Measurements from ENCODE around the gene HMGN5.
A peak's percentile ranks its signal among the peaks of the same experiment; 100 is the strongest.

HMGN5 gene, protein sequence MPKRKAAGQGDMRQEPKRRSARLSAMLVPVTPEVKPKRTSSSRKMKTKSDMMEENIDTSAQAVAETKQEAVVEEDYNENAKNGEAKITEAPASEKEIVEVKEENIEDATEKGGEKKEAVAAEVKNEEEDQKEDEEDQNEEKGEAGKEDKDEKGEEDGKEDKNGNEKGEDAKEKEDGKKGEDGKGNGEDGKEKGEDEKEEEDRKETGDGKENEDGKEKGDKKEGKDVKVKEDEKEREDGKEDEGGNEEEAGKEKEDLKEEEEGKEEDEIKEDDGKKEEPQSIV

DNA sequence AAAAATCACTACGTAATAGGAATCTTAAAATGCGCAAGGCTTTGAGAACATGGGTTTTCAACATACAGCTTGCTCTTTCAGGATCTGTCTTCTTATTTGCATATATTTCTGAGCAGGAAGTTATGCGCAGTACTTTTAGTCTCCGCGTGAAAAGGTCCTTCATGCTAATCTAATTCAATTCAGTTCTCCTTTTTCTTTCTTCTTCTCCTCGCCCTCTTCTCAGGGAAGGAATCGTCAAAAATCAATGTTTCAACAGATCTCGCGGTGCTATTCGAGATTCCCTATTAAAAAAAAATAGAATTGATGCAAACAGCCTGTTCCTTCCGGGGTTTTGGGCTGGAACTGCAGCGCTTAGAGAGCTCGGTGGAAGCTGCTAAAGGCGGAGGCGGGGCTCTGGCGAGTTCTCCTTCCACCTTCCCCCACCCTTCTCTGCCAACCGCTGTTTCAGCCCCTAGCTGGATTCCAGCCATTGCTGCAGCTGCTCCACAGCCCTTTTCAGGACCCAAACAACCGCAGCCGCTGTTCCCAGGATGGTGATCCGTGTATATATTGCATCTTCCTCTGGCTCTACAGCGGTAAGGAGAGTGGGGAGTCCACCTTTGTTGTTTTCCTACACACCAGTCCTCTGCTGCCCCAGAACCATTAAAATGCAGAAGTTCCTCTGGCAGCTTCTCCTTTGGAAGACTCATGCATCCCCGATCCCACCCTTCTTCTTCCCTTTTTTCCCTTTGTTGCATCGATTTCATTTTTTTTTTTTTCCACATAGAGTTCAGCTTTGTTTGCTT lies at the start of gene HMGN5, which contains the start of gene SH3BGRL:
HMGN5 (minus strand) TSS at position 243 of the 785 bp plus-strand sequence. CDS start 80,364 bp downstream, outside the sequence.
SH3BGRL (plus strand) TSS at position 432 of the 785 bp plus-strand sequence; CDS start at position 531, 99 bp downstream.
- DNase-seq = peak; percentile 45

DNA sequence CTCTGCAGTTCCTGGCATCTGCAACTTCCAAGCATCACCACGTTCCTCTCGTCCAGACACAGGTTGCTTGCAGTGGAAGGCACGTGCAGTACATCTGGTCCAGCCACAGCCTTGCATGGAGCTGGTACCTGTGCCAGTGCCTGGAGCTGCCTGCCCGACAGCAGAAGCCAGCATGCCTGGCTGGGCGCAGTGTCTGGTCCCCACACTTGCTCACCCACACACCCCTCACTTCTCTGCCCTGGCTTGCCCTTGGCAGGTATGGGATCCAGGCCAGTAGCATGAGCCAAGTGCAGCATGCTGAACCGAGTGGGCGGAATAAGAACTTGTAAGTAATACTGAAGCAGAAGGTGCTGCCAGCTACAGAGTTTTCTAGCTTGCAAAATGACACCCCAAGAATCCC lies 40.0 kb upstream of the HMGN5 start:
- no peak for DNase-seq

DNA sequence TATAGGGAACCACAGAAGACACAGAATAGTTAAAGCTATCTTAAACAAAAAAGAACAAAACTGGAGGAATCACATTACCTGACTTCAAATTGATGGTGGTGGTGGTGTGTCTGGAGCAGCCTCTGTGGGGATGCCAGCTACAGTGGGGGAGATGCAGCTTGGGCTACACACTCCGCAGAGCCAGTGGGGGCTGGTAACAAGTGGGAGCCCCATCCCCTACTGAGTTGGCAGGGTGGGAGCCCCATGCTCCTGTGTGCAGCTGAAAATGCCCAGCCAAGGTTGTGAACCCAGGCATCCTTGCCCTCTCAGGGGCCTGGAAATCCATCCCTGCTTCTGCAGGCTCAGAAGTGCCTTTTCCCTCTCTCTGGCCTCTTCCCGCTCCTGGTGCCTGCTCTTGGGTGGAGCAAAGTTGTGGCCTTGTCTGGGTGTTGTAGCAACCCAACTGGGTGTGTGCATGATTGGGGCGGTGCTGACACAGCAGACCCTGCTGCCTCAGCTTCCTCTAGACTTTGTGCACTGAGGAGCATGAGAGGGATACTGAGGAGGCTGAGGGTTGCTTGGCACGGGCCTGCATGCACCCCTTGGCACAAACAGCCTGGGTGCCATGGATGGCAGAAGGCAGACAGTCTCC lies 39.1 kb upstream of the HMGN5 start:
- DNase-seq = no peak

DNA sequence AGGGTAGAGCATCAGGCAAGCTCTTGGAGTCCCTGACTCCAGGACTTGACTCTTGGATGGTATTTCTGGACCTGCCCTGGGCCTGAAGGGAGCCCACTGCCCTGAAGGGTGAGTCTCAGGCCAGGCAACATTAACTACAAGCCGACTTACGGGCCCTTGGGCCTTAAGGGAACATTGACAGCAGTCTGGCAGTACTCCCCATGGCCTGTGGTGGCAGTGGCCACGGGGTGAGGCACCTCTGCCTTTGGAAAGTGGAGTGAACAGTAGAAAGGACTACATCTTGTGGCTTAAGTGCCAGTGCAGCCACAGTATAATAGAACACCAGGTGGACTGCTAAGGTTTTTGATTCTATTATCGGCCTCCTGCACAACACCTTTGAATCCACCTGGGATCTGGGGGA lies 36.5 kb upstream of the HMGN5 start:
- no peak for DNase-seq

DNA sequence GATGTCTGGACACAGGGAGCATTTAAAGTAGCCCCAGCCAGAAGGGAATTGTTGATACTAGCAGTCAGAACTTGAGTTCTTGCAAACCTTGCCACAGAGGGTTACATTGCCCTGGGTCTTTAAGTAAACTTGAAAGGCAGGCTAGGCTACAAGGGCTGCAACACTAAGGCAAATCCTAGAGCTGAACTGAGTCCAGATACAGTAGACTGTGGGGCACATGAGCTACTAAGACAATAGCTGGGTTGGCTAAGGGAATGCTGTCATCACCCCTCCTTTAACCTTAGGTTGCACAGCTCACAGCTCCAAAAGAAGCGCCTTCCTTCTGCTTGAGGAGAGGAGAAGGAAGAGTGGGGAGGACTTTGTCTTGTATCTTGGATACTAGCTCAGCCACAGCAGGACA lies 35.8 kb upstream of the HMGN5 start:
- no peak for DNase-seq

DNA sequence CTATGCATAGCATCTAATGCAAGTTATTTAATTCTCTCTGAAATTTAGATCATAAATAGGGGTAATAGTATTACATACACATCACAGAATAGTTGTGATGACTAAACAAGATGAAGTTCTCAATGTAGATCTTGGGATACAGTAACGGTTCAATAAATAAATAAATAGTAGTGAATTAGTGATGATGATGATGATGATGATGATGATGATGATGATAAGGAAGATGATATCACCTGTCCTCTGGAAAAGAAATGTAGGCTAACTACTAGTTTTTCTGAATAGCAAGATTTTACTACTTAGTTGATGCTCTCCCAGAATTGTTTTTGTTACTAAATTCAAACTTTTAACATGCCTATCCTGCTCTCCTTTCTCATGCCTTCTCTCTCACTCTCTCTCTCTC lies 30.5 kb upstream of the HMGN5 start:
- DNase-seq = no peak

DNA sequence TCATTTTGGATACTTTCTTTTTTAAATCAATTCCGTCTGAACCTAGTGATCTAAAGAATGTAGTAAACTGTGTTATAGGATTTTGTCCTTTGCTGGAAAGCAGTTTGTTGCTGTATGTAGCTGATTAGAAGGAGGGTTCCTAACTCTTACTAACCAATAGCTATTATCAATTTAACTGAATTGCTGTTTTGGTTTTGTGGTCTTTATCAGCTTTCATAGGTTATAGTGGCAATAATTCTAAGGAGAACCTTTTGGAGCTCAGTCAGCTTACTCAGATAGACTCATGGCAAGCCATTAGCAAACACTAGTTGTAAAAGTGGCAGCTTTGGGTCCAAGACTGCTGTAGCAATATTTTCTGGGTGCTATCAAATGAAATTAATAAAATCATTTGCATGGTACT lies 29.8 kb upstream of the HMGN5 start:
- DNase-seq = no peak

DNA sequence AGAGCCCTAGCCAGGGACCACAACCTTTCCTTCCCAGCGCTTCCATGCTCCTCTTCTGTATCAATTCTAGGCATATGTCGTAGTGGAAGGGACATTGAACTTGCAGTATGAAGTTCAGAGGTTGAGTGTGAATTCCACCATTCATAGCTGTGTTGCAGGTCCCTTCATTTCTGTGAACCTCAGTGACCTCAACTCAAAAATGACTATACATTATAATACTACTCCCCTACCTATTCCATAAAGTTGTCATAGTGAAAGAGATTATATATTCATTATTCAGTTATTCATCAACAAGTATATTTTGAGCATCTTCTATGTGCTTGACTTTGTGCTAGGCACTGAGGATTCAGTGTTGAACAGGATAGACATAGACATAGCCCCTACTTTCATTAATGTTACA lies 28.2 kb upstream of the HMGN5 start:
- DNase-seq = no peak

DNA sequence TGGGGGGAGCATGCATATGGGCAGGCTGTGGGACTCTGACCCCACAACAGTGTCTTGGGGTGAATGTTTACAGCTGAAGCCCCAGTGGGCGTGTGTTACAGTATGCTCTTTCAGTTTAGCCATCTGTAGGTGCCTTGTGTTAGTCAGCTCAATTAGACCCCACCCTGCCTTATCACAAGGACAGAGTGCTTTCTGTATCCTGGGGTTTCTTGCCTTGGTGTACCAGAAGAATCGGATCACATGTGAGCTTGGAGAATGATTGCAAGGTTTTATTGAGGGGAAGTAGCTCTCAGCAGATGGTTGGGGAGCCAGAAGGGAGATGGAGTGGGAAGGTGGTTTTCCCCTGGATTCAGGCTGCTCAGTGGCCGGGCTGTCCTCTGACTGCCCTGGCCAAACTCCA lies 27.5 kb upstream of the HMGN5 start:
- DNase-seq = no peak

DNA sequence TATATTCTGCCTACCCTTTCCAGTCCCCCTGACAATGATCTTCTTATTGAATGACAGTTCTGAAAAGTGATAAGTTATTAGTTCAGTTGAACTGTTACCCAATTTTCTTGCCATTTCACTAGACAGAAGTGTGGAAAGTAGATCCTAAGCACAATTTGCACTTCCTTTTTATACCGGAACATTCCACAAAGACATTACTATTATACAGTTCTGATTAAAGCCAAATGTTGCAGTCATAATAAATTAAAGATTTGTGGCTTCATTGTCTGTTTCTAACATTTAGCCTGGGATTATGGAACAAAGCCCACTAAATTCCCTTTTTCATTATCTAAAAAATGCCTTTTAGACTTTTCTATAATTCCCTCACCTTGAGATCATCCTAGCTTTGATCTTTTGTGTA lies 14.0 kb upstream of the HMGN5 start:
- DNase-seq = no peak

DNA sequence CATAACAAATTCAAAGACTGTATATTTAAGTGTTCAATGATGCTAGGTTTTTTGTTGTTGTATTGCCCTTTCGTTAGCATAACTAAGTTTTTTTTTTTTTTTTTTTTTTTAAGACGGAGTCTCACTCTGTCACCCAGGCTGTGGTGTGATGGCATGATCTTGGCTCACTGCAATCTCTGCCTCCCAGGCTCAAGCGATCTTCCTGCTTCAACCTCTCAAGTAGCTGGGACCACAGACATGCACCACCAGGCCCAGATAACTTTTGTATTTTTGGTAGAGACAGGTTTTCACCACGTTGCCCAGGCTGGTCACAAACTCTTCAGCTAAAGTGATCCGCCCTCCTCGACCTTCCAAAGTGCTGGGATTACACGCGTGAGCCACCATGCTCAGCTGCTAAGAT lies 7.2 kb upstream of the HMGN5 start:
- no peak for DNase-seq

DNA sequence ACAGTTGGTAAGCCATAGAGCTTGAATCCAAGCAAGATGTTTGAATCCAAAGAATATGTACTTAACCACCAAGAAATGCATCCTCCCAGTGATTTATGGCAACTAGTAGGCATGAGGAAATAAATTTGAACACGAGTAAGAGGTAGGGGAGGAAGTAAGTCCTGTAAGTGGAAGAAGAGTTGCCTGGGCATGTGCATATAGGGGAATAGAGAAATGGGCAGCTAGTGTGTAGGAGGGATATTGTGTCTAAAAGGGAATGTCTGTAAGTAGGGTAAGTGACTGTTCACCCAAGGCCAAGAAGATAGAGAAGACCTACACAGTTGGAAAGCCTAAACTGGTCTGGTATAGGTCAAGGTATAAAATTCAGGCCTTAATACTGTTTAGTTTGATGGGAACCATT lies 4.8 kb upstream of the HMGN5 start:
- no peak for DNase-seq

DNA sequence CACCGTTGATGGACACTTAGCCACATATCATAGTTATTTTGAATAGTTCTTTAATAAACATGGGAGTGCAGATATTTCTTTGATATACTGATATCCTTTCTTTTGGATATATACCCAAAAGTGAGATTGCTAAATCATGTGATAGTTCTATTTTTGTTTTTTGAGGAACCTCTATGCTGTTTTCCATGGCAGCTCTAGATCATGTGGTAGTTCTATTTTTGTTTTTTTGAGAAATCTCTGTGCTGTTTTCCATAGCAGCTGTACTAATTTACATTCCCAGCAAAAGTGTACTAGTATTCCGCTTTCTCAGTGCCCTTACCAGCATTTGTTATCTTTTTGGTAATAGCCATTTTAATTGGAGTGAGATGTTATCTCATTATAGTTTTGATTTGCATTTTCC lies 3.8 kb upstream of the HMGN5 start:
- DNase-seq = no peak

DNA sequence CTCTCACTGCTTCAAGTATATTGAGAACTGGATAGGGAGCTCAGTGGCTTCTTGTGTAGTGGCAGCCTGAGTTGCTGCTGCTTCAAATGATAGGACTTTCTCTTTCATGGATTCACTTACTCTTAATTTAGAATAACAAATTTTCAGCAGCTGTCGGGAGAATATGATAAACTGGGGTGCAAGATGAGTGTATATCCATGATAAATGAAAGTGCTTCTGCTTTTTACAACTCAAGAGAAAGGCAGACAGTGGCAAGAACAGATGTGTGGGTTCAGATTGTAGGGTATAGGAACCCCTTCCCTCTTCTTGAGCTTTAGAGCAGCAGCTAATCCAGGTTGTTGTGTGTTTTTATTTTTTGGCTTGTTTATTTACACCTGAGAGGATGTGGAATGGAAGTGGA lies 1.2 kb upstream of the HMGN5 start:
- DNase-seq = no peak

DNA sequence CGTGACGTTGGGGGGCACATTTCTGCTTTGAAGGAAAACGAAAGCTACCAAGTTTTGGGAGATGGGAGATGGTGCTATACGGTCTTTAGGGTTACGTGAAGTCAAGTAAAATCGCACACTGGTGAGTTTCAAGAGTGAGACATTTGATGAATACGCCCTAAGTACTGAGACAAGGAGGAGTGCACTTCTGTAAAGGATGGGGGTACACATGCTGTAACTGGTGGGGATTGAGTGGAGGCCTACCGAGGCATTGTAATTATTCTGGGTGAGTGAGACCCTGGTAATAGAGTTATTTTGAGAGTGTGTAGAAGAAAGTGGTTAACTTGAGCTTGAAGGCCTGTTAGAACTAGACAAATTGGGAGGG lies 725 bp upstream of the HMGN5 start:
- DNase-seq = no peak

DNA sequence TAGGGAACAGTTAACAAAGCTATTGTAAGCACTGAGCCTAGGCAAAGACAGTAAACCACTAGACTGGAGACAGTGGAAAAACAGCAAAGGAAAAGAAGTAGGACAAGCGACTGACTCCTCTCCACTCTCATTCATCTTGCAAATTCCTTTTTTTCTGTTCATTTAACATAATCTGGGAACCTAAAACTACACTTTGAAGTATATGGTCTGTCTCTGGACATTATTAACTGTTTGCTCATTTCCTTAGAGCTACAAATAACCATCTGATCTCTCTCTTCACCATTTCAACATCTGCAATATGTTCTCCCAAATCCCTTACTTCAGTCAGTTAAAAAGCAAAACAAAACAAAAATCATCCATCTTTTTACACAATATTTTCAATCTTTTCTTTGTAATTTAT lies 642 bp downstream of the HMGN5 start:
- DNase-seq = no peak

DNA sequence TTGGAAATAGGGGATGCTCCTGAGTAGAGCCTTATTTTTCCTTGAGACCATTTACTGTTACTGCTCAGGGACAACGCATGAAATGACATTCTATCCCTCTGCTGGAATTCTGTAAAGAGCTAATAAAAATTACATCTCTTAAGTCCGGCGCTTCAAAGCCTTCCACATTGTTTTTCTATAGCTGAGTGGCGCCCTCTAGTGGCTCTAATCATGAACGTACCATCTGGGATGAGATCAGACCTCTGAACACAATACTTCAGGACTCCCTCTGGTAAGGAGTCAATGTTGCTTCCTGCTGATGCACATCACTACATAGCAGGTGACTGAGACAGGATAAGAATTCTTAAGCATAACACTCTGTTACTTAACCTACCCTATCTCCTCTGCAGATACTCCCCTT lies 6.0 kb downstream of the HMGN5 start:
- peak; percentile 33 for DNase-seq

DNA sequence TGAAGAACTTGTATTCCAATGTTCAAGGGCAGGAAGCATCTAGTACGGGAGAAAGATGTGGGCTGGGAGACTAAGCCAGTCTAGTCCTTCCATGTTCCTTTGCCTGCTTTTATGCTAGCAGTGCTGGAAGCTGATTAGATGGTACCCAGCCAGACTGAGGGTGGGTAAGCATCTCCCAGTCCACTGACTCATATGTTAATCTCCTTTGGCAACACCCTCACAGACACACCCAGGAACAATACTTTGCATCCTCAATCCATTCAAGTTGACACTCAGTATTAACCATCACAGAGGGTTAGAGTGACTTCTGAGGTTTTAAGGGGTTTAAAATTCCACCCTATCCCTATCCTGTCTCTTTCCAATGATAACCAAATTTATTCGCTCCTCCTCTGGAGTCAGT lies 6.5 kb downstream of the HMGN5 start:
- DNase-seq = no peak

DNA sequence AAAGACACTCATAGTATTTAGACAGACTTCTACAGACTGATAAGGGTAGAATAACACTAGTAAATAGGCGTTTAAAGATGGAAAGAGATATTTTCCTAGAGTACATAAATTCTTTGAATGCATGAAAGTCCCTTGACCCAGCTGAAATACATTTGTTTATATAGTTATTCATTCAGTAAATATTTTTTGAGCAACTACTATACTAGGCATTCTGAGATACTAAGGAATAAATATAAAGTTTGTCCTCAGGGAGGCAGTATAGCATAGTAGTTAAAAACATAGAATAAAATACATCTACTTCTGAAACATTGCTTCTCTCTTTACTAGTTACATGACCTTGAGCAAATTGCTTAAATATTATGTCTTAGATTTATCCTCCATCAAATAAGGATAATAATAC lies 27.4 kb downstream of the HMGN5 start:
- DNase-seq = no peak

DNA sequence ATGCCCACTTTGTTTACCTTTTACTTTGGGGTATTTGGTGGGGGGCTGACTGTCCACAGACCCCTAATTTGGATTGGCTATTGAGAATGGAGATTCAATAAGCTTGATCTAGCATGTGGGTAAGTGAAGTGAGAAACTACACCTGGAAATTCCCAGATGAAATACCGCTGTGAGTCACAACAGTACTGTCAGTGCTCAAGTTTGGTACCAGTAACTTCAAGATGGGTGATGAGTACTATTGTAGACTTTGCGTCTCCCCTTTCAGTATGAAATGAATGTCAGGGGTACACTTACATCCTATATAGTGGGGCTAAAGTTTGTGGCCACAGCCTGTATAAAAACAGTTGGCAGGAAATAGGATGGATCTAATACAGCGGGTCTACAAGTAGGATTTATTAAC lies 33.3 kb downstream of the HMGN5 start:
- DNase-seq = no peak

DNA sequence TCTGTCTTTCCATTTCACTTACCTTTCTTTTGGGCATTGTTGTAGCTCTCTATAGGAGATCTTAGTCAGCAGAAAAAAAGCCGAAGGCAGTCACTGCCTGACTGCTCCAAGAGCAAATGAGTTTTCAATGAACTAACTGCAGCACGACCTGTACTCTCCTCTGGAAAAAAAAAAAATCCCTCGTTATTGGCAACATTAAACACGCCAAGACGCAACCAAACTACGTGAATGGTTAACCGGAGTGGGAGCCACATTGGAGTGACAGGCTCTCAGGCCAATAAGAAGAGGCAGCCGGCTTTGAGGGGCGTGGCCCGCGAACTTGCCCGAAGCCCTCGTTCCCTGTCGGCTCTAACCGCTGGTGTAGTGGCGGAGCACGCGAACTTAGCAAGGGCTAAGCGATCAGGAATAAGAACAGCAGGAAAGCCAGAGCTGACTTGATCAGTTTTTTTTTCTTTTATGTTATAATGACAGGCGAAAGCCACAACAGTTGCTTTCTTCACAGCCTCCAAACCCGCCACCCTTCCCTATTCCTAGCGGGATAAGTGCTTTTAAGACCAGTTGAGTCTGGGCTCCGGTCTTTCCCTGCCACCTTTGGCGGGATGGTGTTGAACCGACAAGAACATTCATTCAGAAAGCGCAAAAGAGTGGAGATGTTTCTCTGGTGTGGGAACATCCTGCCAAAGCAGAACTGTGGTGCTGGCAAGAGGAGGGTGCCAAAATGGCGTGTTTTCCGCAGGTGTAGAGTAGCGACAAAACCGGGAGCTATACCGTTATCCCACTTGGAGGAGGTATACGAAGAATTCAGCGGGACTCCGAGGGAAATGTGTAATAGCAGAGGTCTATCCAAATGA lies 80.0 kb downstream of the HMGN5 start:
- peak; percentile 78 for DNase-seq

DNA sequence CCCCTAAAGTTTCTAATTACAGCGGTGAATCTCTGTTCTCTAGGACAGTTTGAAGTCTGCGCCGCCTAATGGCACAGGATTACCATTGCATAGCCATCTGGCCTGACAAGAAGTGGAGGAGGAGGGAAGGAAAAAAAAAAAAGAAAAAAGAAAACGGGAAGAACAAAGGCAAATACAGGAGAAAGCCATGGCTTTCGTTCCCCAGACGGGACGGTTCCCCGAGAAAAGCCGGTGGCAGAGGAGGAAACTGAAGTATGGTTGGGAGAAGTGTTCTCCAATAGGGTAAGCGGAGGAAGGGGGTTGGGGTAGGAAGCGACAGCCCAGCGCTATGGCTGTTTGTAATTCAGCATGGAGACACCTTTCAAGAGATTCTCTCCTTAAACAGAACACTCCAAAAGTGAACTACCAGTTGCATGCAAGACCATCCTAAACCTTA lies 80.8 kb downstream of the HMGN5 start:
- no peak for DNase-seq

DNA sequence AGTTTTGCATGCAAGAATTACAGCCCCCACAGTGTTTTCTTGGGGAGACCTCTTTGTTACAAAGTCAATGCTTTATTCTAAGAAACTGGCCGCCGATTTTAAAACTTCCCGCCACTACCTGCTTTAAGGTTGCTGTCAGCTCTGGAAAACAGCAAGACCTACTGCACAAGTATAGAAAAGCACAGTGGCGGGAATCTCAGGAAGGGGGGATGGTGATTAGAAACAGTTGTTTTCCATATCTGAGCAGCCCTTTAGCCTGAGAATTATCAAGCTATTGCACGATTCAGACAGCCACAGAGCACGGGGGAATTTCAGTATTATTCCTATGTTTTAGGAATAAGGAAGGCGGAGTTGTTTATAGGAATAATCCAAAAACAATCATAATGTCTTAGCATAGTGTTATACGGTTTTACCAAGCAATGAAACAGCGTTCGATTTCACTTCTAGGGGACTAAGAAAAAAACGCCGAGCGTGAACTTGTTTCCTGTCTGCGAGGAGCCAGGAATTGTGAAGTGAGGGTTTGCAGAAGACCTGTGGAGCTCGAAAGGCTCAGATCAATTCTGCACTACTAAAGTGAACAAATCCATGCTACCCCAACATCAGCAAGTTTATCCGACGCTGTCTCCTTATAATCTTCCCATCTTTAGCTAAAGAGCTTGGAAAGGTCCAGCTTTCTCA lies 81.3 kb downstream of the HMGN5 start:
- DNase-seq = no peak
